ENCODE measurements around the gene TMEM134.

- TF ChIP-seq CTCF (IDR thresholded peaks at IDR 0.05) = no peak
- TF ChIP-seq POLR2A (IDR thresholded peaks at IDR 0.05) = no peak
- TF ChIP-seq EP300 (IDR thresholded peaks at IDR 0.05) = no peak
Observed at GRCh38 chr11:67503119-67504004, 34.3 kb upstream of the TMEM134 start.
